Measurements from ENCODE around the gene COPS2. TPM values are rescaled to one million over a fixed set of nuclear protein-coding genes. Genes with fewer than 3 reads are reported as not detected.

Gene COPS2
- total RNA-seq, 1 donor from 2014 or later, result 57.2 TPM

DNA sequence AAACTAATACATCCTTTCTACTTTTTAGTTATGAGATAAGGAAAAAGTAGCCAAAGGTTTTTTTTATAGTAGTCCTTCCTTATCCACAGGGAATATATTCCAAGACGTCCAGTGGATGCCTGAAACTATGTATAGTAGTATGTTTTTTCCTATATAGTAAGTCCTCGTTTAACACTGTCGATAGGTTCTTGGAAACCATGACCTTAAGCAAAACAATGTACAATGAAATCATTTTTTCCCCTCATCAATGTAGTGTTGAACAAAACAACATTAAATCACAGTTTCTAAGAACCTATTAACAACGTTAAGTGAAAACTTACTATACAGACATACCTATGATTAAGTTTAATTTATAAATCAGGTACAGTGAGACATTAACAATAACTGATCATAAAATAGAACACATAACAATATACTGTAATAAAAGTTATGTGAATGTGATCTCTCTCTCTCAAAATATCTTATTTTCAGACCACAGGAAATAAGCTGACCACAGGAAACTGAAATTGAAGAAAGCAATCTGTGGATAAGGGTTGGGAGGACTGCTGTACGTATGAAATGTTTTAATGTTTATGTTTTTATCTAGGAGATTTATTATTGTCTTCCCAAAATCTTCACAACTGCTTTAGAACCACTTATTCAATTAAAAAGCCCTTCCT is 20.6 kb downstream of the COPS2 start:
- TF ChIP-seq CTCF (IDR thresholded peaks at IDR 0.05), result no peak
- no peaks in the 10 kb centered on the region for H3K9me3 ChIP-seq
- H3K27me3 ChIP-seq, result no peaks in the 10 kb centered on the region
- H3K36me3 ChIP-seq, result peaks cover 87% of the 10 kb centered on the region
- no peak overlapping the region for H3K4me3 ChIP-seq
- no peak overlapping the region for H3K27ac ChIP-seq
- DNase-seq (no peak), ATAC-seq (no peak)
- intact Hi-C loops (cut with DNase I), result loop anchor here (10.0 kb wide), 1 partner anchor 120 kb away; no protein-coding TSS in a partner anchor
- no peaks in the 10 kb centered on the region for H3K4me1 ChIP-seq

DNA sequence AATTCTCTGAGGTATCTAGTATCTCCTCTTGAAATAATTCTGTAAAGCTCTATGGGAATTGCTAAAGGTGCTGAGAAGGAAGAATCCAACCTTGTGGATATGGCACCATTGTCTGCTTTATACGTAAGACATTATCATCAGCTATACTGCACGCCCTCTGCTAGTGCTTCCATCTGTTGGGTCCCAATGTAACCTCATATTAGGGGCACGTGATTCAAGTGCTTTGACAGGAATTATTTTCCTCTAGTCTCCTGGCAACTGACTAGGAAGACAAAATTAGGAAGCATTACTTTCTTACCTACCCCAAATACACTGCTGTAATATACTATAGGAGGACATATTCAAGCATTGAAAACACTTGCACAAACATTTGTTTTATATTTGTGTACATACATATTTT is 24.0 kb downstream of the COPS2 start:
- no peaks in the 10 kb centered on the region for H3K27me3 ChIP-seq
- ATAC-seq (no peak), DNase-seq (no peak)
- no peak for TF ChIP-seq CTCF (IDR thresholded peaks at IDR 0.05)
- no peaks in the 10 kb centered on the region for H3K4me1 ChIP-seq
- no peaks in the 10 kb centered on the region for H3K9me3 ChIP-seq
- no peak overlapping the region for H3K27ac ChIP-seq
- peaks cover 94% of the 10 kb centered on the region for H3K36me3 ChIP-seq
- intact Hi-C loops (cut with DNase I), result loop anchor here (10.0 kb wide), 1 partner anchor 117 kb away; no protein-coding TSS in a partner anchor
- no peak overlapping the region for H3K4me3 ChIP-seq

- Histone ChIP-seq H3K4me3 (no peak overlapping the region), H3K27ac (no peak overlapping the region), H3K9me3 (no peaks in the 10 kb centered on the region), H3K4me1 (no peaks in the 10 kb centered on the region), H3K27me3 (no peaks in the 10 kb centered on the region), H3K36me3 (peaks cover 53% of the 10 kb centered on the region)
- TF ChIP-seq CTCF (IDR thresholded peaks at IDR 0.05), result no peak
- no peak for ATAC-seq
- intact Hi-C loops (cut with DNase I), result no loop called here
- no peak for DNase-seq
These were observed 31.0 kb downstream of the COPS2 start for GRCh38 chr15:49124371-49124770.

- no peak overlapping the region for H3K4me3 ChIP-seq
- intact Hi-C loops (cut with DNase I), result no loop called here
- no peak for DNase-seq
- no peak for ATAC-seq
- H3K36me3 ChIP-seq, result peaks cover 35% of the 10 kb centered on the region
- H3K4me1 ChIP-seq, result no peaks in the 10 kb centered on the region
- peak overlapping the region; percentile 7 for H3K27ac ChIP-seq
- H3K27me3 ChIP-seq, result no peaks in the 10 kb centered on the region
- H3K9me3 ChIP-seq, result no peaks in the 10 kb centered on the region
- no peak for TF ChIP-seq CTCF (IDR thresholded peaks at IDR 0.05)
These were observed 32.8 kb downstream of the COPS2 start for GRCh38 chr15:49122541-49123062.

GRCh38 chr15:49121901-49122300 is 33.5 kb downstream of the COPS2 start:
- ATAC-seq (no peak), DNase-seq (no peak)
- H3K9me3 ChIP-seq, result no peaks in the 10 kb centered on the region
- no peaks in the 10 kb centered on the region for H3K4me1 ChIP-seq
- peaks cover 28% of the 10 kb centered on the region for H3K36me3 ChIP-seq
- no peak overlapping the region for H3K4me3 ChIP-seq
- no peak overlapping the region for H3K27ac ChIP-seq
- no peak for TF ChIP-seq CTCF (IDR thresholded peaks at IDR 0.05)
- intact Hi-C loops (cut with DNase I), result no loop called here
- H3K27me3 ChIP-seq, result no peaks in the 10 kb centered on the region
